HG03575 (cell line): ENCODE data around the gene FANCM.
"Not testable (repeated sequence)": the region's sequence is repeated elsewhere in the genome, so short reads cannot be mapped to it uniquely, and the experiment has no call there.

Experiments used
- ATAC-seq: cut with Tn5 transposase; IDR thresholded peaks from one replicate; pipeline ENCODE4 v1.9.1; 2021; ENCODE audit not compliant: unreplicated experiment, insufficient number of reproducible peaks, low FRiP score; ENCODE audit errors: extremely low read depth

The FANCM gene

GRCh38 chr14:45214341-45214740 is 78.6 kb downstream of the FANCM start:
- ATAC-seq, result not testable (repeated sequence)

GRCh38 chr14:45222485-45223262 is 86.9 kb downstream of the FANCM start:
- no peak for ATAC-seq

GRCh38 chr14:45227566-45227965 is 91.8 kb downstream of the FANCM start:
- no peak for ATAC-seq

- no peak for ATAC-seq
Measured at GRCh38 chr14:45238988-45239387, 103.3 kb downstream of the FANCM start.

GRCh38 chr14:45242706-45243105 is 107.0 kb downstream of the FANCM start:
- ATAC-seq, result no peak

GRCh38 chr14:45246151-45246550 is 110.4 kb downstream of the FANCM start:
- no peak for ATAC-seq

GRCh38 chr14:45246691-45247090 is 111.0 kb downstream of the FANCM start:
- no peak for ATAC-seq

GRCh38 chr14:45247427-45247826 is 111.7 kb downstream of the FANCM start:
- ATAC-seq, result no peak

- no peak for ATAC-seq
Measured at GRCh38 chr14:45249856-45250575, 114.3 kb downstream of the FANCM start.
